ENCODE data around the gene MGAT3.

MGAT3 gene

GRCh38 chr22:39498368-39498767 is 41.6 kb downstream of the MGAT3 start:
- Histone ChIP-seq H3K4me1 (peaks cover 0 to 22% (median 16%) of the 10 kb centered on the region in 4 donors), H3K9me3 (no peaks in the 10 kb centered on the region), H3K27ac (no peak overlapping the region), H3K27me3 (no peaks in the 10 kb centered on the region), H3K36me3 (no peaks in the 10 kb centered on the region), H3K4me3 (no peak overlapping the region)
- DNase-seq: no peak
- intact Hi-C loops (cut with DNase I; ENCODE audit: low total_unique reads): no loop called here
- no peak for TF ChIP-seq CTCF (IDR thresholded peaks at IDR 0.05)

- intact Hi-C loops (cut with DNase I; ENCODE audit: low total_unique reads): no loop called here
- H3K4me3 ChIP-seq: no peak overlapping the region
- H3K4me1 ChIP-seq: peaks cover 0 to 27% (median 20%) of the 10 kb centered on the region in 4 donors
- H3K9me3 ChIP-seq: no peaks in the 10 kb centered on the region
- no peak overlapping the region for H3K27ac ChIP-seq
- DNase-seq: no peak
- no peak for TF ChIP-seq CTCF (IDR thresholded peaks at IDR 0.05)
- H3K27me3 ChIP-seq: no peaks in the 10 kb centered on the region
- peaks cover 0 to 2% (median 0%) of the 10 kb centered on the region in 3 donors for H3K36me3 ChIP-seq
These were observed 42.0 kb downstream of the MGAT3 start for GRCh38 chr22:39498802-39499201.

GRCh38 chr22:39500101-39500500 is 43.3 kb downstream of the MGAT3 start:
- peaks cover 11 to 14% (median 12%) of the 10 kb centered on the region in 3 donors for H3K36me3 ChIP-seq
- no peak overlapping the region for H3K4me3 ChIP-seq
- no peak for TF ChIP-seq CTCF (IDR thresholded peaks at IDR 0.05)
- no peak overlapping the region for H3K27ac ChIP-seq
- intact Hi-C loops (cut with DNase I; ENCODE audit: low total_unique reads): loop anchor here (5.0 kb wide), 1 partner anchor 98 kb away; no protein-coding TSS in a partner anchor
- no peaks in the 10 kb centered on the region for H3K9me3 ChIP-seq
- no peak for DNase-seq
- H3K4me1 ChIP-seq: peaks cover 0 to 35% (median 27%) of the 10 kb centered on the region in 4 donors
- H3K27me3 ChIP-seq: no peaks in the 10 kb centered on the region

GRCh38 chr22:39501644-39502108 is 44.9 kb downstream of the MGAT3 start:
- H3K27ac ChIP-seq: peak overlapping the region; percentile 67 to 71

GRCh38 chr22:39502109-39502788 is 45.4 kb downstream of the MGAT3 start, which contains the start of gene MIEF1:
MIEF1 (plus strand) TSS chr22:39502290; CDS start chr22:39511295, 9,005 bp downstream.
- intact Hi-C loops (cut with DNase I; ENCODE audit: low total_unique reads): loop anchor here (5.0 kb wide), 1 partner anchor 100 kb away; no protein-coding TSS in a partner anchor

More at GRCh38 chr22:39501644-39502108, 44.9 kb downstream of the MGAT3 start:
- intact Hi-C loops (cut with DNase I; ENCODE audit: low total_unique reads): loop anchor here (5.0 kb wide), 1 partner anchor 99 kb away; no protein-coding TSS in a partner anchor
- no peaks in the 10 kb centered on the region for H3K27me3 ChIP-seq
- H3K9me3 ChIP-seq: no peaks in the 10 kb centered on the region
- peaks cover 0 to 36% (median 28%) of the 10 kb centered on the region in 4 donors for H3K4me1 ChIP-seq
- no peak for DNase-seq
- H3K4me3 ChIP-seq: peak overlapping the region; percentile 75 to 94
- TF ChIP-seq CTCF (IDR thresholded peaks at IDR 0.05): no peak
- H3K36me3 ChIP-seq: peaks cover 16 to 30% (median 28%) of the 10 kb centered on the region in 3 donors

More at GRCh38 chr22:39502109-39502788, 45.4 kb downstream of the MGAT3 start, which contains the start of gene MIEF1:
- no peaks in the 10 kb centered on the region for H3K9me3 ChIP-seq
- H3K36me3 ChIP-seq: peaks cover 21 to 36% (median 28%) of the 10 kb centered on the region in 3 donors
- peak within 1 kb of the TSS; percentile 67 to 71 for H3K27ac ChIP-seq
- peaks cover 0 to 36% (median 28%) of the 10 kb centered on the region in 4 donors for H3K4me1 ChIP-seq
- DNase-seq: peak; percentile 99
- TF ChIP-seq CTCF (IDR thresholded peaks at IDR 0.05): no peak
- peak within 1 kb of the TSS; percentile 75 to 94 for H3K4me3 ChIP-seq
- no peaks in the 10 kb centered on the region for H3K27me3 ChIP-seq

Data from tibial artery (tissue), 4 donors.